Hypothalamus (tissue), 51 donors: ENCODE measurements around the gene TRAF1.
A peak's percentile ranks its signal among the peaks of the same experiment; 100 is the strongest.

Experiments used
- DNase-seq, 51 donors: peaks; one replicate each; lab custom pipeline; 2025; lab: John Stamatoyannopoulos, UW

The TRAF1 gene

DNA sequence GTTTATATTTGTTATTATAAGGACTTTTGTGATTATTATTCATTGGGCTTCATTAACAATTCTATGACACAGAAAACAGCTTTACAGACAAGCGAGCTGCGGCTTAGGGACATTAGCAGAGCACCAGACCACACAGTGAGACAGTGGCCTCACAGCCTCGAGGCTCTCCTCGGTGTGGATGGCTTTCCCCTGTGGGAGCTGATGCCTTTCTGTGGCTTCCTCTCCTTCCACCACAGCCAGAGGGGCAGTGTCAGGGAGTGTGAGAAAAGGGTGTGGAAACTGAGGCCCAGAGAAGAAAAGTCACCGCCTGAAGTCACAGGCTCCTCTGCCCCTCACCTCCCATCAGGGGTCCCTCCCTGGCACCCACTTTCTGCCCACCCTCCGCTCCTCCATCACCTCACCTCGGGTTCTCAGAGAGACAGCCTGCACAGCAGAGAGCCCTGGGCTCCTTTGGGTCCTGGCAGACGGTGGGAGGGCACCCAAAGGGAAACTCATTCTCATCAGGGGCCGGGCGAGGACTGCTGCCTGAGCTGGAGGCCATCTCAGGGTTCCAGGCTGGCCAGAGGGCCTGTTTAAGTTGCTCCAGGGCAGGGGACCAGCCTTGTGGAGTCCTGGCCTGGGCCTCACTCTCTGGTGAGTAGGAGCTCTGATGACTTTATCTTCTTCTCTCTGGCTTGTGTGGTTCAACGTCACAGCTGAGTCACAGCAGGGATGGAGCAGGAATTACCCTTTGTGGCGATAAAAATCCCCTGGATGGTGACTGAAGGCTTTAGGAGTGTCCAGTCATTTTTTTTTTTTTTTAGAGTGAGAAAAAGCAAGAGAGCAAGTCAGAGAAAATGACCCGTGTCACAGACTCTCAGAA lies 830 bp downstream of the TRAF1 start:
- DNase-seq: no peak

DNA sequence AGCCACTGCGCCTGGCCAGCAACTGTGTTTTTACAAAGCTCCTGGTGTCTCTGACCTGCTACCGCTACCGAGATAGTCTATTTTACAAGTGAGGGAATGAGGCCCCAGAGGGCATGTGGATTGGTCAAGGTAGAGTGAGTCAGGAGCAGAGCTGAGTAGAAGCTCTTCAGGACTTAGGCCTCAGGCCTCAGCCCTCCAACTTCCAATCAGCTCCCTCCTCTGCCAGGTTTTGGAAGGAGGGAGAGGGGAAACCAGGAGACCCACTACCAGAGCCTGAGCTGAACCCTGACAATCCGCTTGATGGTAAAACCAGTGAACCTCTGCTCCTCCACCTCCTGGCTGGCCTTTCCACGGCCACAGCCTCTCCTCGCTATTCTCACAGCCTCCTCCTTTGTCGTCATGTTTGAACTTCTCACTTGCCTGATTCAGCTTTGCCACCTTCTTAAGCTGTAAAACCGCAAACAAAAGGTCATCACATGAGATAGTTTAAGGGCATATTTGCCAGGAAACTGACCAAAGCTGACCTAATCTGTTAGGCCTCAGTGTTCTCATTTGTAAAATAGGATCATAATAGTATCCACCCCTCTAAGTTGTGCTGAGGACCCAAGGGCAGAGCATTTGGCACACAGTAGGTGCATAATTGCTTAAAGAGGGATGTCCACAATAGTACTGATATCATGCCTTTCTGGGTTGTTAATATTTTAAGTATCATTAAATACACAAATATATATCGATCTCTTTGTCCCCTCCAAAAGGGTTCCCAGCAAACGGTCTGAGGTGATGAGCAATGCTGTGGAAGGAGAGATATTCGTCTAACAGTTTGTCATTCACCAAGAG lies 1.7 kb downstream of the TRAF1 start:
- no peak for DNase-seq

DNA sequence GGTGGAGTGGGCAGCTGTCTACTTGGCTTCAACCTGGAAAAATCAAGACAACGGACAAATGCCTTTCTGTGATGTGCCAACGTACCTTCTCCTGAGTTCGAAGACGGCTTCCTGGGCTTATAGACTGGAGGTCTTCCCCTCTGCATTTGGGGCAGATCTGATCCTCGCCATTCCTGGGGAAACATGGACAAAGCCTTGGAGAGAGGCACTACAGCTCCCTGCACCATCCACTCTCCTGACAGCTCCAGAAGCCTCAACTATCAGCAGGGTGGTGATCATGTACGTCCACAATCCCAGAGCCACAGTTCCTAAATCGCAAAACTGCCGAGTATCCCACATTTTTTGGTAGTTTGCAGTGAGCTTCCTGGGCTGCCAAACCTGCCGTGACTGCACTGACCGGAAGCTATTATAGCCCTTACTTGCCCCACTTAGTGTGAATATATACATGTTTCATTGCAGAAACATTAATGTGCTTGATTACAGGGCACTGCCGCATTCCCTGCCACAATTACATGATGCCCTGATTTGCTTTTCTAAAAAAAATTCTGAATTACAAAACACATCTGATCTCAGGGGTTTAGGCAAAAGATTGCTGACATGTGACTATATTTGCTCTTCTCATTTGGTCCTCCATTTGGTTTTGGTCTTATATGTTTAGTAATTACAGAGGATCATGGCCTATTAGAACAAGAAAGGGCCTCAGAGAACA lies 2.8 kb downstream of the TRAF1 start:
- DNase-seq: no peak

DNA sequence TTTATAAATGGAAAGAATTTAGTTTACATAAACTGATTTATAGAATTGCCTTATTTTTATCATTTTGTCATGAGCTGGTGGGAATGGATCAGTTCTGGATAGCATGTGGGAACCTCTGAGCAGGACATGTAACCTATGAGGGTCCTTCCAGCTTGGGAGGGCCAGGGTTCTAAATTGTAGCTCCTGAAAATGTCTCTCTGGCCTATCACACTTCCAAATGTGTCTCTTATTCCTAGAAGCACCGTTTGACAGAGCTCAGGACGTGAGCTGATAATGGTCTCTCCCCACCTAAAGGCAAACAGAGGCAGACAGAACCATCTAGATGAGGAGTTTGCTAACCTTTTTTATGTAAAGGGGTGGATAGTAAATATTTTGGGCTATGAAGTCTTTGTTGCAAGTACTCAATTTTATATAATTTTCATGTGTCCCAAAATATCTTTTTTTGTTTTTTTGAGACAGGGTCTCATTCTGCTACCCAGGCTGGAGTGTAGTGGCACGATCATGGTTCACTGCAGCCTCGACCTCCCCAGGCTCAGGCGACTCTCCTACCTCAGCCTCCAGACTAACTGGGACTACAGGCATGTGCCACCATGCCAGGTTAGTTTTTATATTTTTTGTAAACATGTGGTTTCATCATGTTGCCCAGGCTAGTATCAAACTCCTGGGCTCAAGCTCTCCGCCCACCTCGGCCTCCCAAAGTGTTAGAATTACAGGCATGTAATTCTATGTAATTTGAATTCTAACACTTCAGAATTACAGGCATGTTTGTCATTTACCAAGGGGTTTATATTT lies 4.0 kb downstream of the TRAF1 start:
- DNase-seq: no peak

DNA sequence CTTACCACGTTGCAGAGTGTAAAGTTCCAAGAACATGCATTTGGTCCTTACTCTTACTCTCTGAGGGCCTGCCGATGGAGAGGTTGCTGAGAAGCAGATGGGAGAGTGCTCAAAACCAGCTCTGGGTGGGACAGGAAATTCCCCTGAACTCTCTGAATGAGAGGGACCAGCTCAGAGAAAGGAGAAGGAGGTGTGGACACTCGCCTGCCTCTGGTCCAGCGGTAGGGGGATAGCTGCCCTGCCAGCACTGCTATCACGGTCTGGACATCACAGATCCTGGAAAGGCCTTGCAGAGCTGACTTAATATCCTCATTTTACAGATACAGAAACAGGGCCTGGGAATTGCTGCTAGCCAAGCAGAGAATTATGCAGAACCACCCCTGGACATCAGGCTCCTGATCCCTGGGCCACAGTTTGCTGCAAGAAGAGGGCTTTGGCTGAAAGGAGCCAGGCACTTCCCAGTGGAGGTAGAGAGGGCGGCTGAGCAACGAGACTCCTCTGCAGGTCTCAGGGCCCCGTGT lies 4.9 kb downstream of the TRAF1 start:
- no peak for DNase-seq

DNA sequence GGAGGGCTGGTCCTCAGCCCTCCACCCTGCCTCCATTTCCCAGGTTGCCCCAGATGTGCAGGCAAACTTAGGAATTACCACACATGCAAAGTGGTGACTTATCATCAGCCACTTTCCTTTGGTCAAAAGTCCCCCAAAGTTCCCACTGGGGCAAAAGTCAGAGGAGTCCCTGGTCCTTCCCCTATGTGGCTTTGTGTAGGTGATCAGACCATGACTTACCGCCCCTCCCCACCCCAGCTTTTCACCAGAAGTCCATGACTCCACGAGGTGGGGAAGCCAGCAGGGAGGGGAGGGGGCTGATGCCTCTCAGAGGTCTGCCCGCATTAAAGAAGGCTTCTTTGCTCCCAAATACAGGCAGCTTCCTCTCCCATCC lies 5.8 kb downstream of the TRAF1 start:
- DNase-seq: no peak

DNA sequence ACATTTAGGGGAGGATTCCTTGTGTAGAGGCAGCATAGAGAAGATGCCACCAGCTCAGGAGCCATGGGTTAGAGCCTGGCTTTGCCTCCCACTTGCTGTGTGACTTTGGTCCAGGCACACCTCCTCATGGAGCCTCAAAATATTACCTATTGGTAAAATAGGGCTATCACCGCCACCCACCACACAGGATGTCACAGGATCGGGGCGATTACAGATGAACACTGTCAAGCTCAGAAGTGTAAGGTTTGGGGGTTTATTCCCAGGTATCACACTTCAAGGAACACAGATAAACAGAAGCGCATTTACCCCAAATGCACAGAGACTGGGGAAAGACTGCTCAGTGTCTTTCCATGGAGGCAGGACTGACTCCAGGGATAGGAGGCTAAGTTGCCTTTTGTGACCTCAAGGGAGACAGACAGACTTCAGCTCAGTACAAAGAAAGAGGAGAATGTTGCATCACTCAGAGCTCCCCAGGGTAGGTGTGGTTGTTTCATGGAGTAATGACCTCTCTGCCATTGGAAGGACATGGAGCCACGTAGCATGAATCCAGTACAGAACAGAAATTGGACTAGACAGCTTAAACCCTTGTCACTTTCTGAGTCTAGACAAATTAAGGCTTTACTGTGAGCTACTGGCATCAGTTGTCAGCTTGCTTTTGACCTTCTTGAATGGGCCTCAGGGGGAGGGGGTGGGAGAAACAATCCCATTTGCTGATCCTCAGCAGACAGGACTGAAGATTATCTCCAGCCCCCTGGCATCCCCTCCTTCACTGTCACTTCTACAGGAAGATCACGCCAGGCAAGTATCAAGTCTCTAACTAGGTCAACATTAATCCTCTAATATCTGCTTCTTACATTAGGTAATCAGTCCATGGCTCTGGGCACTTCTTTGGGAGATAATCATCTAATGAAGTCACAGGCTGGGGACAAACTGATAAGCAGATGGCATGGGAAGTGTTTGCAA lies 6.5 kb downstream of the TRAF1 start:
- DNase-seq: no peak

DNA sequence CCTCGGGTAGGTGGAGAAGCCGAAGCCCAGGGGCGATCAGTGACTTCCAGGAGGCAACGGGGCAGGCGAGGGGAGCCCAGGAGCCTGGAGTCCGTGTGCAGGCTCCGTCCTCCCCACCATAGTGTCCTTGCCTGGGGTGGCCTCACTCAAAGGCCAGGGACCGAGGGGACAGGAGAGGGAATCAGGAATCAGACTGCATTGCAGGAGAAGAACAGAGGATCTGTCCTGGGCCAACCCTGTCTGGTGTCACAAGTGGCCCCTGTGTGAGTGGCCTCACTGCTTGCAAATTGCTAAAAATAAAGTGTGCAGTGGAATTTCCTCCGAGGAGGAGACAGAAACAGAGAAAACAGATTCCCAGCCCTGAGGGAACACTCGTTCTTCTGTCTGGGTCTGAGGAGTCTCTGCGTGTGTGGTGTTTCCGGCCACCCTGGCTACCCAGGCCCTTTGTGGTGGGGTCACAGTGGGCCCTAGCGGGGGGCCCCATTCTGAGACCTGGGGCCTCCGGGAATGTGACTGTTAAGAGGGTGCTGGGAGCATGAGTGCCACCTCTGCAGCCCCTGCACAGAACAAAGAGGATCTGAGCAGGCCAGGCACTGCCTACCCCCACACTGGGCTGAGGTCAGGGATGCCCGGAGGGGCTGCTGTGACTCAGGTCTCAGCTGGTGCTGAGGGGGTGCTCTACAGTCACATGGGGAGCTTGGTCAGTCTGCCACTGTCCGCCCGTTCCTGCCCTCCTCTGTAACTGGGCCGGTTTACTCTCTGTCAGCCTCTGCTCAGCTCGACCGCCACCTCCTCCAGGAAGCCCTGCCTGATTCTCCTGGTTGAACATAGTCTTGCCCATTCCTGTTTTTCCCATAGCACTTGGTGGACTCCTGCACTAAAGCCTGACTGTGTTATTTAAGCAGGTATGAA lies 7.4 kb downstream of the TRAF1 start:
- DNase-seq: peak in 1 of 51 donors; percentile 11

DNA sequence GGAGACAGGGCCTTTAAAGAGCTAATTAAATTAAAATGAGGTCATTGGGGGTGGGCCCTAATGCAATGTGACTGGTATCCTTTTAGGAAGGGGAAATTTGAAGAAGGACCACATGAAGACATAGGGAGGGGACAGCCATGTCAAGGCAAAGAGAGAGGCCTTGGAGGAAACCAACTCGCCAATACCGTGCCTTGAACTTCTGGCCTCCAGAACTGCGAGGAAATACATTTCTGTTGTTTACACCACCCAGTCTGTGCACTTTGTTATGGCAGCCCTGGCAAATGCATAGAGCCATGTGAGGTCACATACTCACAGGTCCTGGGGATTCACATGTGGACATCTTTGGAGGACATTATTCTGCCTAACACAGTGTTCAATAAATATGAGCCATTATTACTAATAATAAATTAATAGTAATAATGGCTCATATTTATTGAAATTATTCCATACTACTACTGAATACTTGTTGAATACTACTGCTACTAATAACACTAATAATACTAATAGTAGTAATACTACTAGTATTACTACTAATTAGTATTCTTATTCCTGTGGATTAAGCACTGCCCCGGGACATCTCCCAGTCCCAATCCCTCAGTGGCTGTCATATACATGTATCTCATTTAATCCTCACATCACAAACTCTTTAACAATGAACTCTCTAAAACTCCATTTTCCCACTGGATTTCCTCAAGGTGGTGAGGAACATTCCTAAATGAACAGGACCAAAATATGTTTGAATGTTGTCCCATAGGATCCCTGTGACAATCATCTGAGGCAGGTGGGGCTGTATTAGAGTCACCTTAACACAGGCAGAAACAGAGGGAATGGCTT lies 8.4 kb downstream of the TRAF1 start:
- no peak for DNase-seq

DNA sequence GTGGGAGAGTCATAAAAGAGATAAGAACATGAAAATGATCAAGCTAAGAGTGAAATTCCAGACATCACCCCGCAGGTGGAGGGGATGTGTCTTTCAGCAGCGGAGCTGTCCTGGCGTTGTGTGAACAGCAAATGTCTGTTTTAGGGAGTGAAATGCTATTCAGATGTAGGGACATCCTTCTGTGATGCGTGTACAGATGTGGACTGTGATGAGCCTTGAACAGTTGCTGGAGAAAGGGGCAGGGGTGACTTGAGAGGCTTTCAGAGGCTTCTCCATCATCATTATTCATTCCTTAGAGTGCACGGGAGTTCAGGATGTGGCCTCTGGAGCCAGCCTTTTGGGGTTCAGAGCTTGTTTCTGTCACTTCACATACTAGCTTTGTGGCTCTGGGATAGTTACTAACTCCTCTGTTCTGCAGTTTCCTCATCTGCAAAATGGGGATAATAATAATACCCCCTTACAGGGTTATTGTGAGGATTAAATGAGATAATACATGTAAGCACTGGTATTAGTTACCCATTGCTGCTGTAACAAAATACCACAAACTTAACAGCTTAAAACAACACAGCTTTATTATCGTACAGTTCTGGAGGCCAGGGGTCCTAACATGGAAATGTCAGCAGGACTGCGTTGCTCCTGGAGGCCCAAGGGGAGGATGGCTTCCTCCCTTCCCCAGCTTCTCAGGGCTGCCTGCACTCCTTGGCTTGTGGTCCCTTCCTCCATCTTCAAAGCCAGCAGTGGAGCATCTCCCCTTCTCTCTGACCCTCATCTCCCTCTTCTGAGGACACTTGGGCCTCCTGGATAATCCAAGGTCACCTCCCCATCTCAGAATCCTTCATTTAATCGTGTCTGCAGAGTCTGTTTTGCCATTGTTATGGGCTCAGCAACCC lies 9.4 kb downstream of the TRAF1 start:
- DNase-seq: no peak

DNA sequence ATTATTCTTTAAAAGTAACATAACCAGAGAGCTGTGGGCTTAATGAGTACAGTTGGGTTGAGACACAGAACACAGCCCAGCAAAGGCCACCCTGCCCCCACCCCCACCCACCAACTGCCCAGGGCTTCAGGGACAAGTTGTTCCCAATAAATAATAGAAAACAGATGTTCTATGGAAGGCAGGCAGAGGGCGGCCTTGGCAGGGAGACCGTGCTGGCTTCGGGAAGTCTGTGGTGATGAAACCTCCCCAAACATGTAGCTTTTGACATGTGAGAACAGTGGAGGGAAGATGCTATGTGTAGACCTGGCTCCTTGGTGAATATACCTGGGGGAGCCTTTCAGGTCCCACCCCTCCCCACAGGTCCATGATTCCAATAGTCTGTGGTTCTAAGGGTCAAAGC lies 10.0 kb downstream of the TRAF1 start:
- peak in 29 of 51 donors; percentile 14 to 85 (median 38) for DNase-seq

DNA sequence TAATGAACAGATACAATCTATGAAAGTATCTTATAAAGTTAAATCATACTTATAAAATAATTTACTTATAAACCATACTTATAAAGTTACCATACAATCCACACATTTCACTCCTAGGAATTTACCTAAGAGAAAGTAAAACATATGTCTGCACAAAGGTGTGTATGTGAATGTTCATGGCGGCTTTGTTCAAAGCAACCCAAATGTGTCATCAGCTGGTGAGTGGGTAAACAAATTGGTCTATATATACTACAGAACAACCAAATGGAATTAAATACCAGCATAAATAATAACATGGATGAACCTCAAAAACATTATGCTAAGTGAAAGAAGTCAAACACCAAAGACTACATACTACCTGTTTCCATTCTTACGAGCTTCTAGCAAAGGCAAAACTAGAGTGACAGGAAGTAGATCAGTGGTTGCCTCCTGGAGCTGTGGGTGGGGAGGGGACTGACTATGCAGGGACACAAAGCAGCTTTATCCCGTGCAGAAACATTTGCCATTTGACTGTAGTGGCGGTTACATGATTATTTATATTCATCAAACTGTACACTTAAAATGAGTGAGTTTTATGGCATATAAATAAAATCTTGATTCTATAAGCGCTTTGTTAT lies 10.6 kb downstream of the TRAF1 start:
- peak in 3 of 51 donors; percentile 12 to 59 (median 14) for DNase-seq

DNA sequence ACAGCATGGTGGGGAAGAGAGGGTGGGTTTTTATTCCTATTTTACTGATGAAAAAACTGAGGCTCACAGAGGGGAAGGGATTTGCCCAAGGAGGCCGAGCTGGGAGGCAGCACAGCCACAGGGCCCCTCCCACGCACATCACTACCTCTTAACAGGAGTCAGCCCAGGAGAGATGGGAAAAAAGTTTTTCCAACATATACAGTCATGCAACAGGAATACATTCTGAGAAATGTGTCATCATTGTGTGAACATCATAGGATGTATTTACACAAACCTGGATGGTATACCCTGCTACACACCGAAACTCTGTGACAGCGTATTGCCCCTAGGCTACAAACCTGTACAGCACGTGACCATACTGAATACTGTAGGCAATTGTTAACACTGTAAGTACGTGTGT lies 11.6 kb downstream of the TRAF1 start:
- DNase-seq: no peak

DNA sequence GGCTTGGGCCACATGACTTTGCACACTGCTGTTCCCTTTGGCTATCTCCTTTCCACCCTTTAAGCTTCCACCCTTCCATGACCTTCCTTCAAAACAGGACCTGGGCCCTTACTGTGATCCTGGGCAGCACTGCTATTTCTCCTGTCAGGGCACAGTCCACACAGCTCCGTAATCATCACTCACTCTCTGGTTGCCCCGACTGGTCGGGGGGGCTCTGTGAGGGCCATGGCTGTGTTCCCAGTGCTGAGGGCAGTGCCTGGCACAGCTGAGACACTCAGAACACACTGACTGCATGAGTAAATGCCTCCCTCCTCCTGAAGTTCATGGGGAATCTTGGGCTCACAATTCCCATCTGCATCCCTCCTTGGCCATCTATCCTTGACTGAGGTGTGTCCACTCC lies 12.2 kb downstream of the TRAF1 start:
- peak in 42 of 51 donors; percentile 18 to 87 (median 67) for DNase-seq

DNA sequence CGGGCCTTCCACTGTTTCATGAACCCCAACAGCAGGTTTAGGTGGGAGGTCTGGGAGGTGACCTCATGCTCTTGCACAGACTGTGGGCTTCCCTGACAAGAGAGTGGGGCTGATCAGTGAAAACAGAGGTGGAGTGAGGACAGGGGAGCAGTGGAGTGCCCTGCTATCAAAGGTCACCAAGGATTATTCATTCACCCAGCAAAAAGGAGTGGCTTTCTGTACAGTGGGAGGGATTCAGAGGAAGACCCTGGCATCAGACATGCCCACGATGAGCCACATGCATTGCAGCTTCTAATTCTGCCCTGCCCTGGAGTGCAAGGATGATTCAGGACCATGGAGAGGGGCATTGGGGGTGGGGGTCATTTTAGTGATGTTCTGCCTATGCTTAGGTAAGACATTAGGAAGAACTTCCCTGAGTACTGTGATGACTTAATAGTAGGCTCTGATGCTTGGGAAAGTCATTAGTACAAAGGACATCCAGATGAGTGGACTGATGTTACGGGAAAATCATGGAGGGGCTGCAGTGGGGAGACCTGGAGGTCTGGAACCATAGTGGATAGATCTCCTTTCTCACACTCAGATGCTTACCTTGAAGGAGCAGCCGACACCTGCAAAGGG lies 12.8 kb downstream of the TRAF1 start:
- DNase-seq: peak in 1 of 51 donors; percentile 20
